ENCODE measurements around the gene CFP. TPM values are rescaled to one million over a fixed set of nuclear protein-coding genes. Genes with fewer than 3 reads are reported as not detected.

The CFP gene
- polyA plus RNA-seq, 1 experiment: 0.05 TPM

DNA sequence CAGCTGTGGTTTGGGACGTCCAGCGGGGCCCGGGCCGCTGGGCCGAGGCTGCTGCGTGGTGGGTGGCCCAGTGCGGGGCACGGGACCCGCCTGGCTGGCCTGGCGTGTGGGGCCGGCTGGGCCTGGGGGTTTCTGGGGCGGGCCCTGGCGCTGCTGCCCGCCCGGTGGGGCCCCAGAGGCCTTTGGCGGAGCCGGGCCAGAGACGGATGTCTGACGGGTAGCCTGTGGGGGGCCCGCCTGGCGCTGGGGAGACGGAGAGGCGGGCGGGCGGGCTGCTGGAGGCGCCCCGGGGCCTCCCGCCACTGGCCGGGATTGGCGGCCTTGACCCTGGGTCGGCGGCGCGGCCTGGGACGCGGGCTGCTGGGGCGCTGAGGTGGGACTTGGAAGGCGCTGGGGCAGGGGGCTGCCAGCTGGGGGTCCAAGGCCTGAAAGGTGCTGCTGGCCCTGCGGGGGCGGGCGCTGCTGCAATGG is 55.6 kb downstream of the CFP start:
- Histone ChIP-seq H3K27me3 (ENCODE audit: control insufficient read depth, insufficient read depth, low read length) (no peaks in the 10 kb centered on the region), H3K4me3 (ENCODE audit: low read depth, low read length) (no peak overlapping the region), H3K27ac (ENCODE audit: low read depth, low read length) (no peak overlapping the region), H3K9me3 (ENCODE audit: control insufficient read depth, insufficient read depth, low read length) (no peaks in the 10 kb centered on the region)
- no peak for DNase-seq (ENCODE audit: low read depth, low spot score)
- ChIA-PET CTCF (no interaction called here), POLR2A (interaction anchor here (0.6 to 0.8 kb wide), 2 partner anchors 22 to 51 kb away, joined by 3 to 4 read pairs; no protein-coding TSS in a partner anchor)
- TF ChIP-seq, protein P1, sequence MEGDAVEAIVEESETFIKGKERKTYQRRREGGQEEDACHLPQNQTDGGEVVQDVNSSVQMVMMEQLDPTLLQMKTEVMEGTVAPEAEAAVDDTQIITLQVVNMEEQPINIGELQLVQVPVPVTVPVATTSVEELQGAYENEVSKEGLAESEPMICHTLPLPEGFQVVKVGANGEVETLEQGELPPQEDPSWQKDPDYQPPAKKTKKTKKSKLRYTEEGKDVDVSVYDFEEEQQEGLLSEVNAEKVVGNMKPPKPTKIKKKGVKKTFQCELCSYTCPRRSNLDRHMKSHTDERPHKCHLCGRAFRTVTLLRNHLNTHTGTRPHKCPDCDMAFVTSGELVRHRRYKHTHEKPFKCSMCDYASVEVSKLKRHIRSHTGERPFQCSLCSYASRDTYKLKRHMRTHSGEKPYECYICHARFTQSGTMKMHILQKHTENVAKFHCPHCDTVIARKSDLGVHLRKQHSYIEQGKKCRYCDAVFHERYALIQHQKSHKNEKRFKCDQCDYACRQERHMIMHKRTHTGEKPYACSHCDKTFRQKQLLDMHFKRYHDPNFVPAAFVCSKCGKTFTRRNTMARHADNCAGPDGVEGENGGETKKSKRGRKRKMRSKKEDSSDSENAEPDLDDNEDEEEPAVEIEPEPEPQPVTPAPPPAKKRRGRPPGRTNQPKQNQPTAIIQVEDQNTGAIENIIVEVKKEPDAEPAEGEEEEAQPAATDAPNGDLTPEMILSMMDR (IDR thresholded peaks at IDR 0.05; ENCODE audit: low read depth, low read length): no peak

DNA sequence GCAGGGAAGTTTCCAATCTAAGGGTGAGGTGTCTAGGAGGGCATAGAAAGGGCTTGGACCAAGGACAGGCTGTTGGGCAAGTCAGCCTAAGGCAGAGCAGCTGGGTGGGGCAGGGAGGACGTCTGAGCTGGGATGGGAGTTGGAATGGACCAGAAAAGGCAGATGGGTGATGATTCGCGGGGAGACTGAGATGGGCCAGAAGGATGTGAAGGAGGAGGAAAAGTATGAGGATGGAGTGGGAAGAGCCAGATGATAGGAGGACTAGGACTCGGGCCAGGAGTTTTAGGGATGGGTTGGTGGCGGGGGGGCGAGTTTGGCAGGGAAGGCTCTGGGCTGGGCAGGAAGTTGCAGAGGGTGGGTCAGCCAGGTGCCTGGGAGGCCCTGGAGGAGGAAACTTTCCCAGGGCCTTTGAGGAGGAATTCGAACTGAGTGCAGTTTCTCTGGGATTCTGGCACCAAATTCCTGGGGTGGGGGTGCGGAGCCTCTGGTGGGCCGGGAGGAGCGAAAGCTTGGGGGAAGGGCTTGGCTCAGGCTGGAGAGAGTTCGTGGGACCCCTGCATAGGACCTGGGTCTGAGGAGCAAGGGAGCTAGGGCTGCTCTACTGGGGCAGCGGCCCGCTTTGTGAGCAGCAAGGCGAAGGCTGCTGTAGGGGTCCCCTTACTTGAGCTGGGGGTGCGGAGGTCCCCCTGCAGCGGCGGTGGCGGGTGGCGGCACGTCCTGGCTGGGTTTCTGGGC is 56.2 kb downstream of the CFP start:
- no peaks in the 10 kb centered on the region for H3K27me3 ChIP-seq (ENCODE audit: control insufficient read depth, insufficient read depth, low read length)
- H3K27ac ChIP-seq (ENCODE audit: low read depth, low read length): peak overlapping the region; percentile 57
- 0 out of 2 replicates have a peak overlapping the region, but pooled peaks have one; percentile 7 for H3K4me3 ChIP-seq (ENCODE audit: low read depth, low read length)
- ChIA-PET POLR2A (interaction anchor here (0.6 kb wide), 1 partner anchor 23 kb away, joined by 3 read pairs; no protein-coding TSS in a partner anchor), CTCF (no interaction called here)
- no peaks in the 10 kb centered on the region for H3K9me3 ChIP-seq (ENCODE audit: control insufficient read depth, insufficient read depth, low read length)
- TF ChIP-seq, protein P1 (IDR thresholded peaks at IDR 0.05; ENCODE audit: low read depth, low read length): no peak
- DNase-seq (ENCODE audit: low read depth, low spot score): no peak

Small RNA genes within 50 kb of the gene (small RNA-seq; reads per million reads assigned to genes)
- not detected for gene MIR4769 (ENCODE audit: insufficient read length, low read depth)

Other genes starting within 250 kb of the CFP start
- 4.5 and 6.2 TPM in 2 replicates for gene ZNF41, start 146.7 kb downstream of the CFP start, polyA plus RNA-seq (2011; rRNA removed)
- gene ARAF, start 68.7 kb downstream of the CFP start, polyA plus RNA-seq (2011; rRNA removed): 27.3 and 37.8 TPM in 2 replicates
- 1,256 and 2,140 TPM in 2 replicates for gene TIMP1, start 47.5 kb downstream of the CFP start, polyA plus RNA-seq (2011; rRNA removed)
- 0.24 and 0.37 TPM in 2 replicates for gene SYN1, start 10.1 kb downstream of the CFP start, polyA plus RNA-seq (2011; rRNA removed)
- gene ELK1, start 20.6 kb upstream of the CFP start, polyA plus RNA-seq (2011; rRNA removed): 22.4 and 24.1 TPM in 2 replicates
- gene UXT, start 29.2 kb upstream of the CFP start, polyA plus RNA-seq (2011; rRNA removed): 81.7 and 96.1 TPM in 2 replicates
- 4.6 and 4.7 TPM in 2 replicates for gene ZNF81, start 207.0 kb upstream of the CFP start, polyA plus RNA-seq (2011; rRNA removed)

All from AG04450 (cell line).